ENCODE results near the gene PDZRN3. TPM values are rescaled to one million over a fixed set of nuclear protein-coding genes. Genes with fewer than 3 reads are reported as not detected.

Gene PDZRN3
- total RNA-seq, 1 experiment from 2014 or later = 12.5 TPM

GRCh38 chr3:73407577-73407976, 217.2 kb downstream of the PDZRN3 start:
- Histone ChIP-seq H3K9me3 (no peaks in the 10 kb centered on the region), H3K4me1 (no peaks in the 10 kb centered on the region), H3K27me3 (replicated peaks; ENCODE audit: control insufficient read depth, insufficient read depth, low read length) (no peaks in the 10 kb centered on the region), H3K4me3 (ENCODE audit: low read depth, low read length) (no peak overlapping the region), H3K36me3 (ENCODE audit: control insufficient read depth, insufficient read depth, low read length) (no peaks in the 10 kb centered on the region)
- CTCF ChIA-PET = no interaction called here
- Mint-ChIP-seq H3K4me1 (ENCODE audit: low read depth, unreplicated experiment) (no peaks in the 10 kb centered on the region), H3K4me3 (ENCODE audit: unreplicated experiment) (no peak overlapping the region), H3K36me3 (ENCODE audit: insufficient read depth, unreplicated experiment) (peaks cover 6% of the 10 kb centered on the region), H3K27ac (ENCODE audit: unreplicated experiment) (no peak overlapping the region), H3K9me3 (ENCODE audit: unreplicated experiment) (no peaks in the 10 kb centered on the region), H3K27me3 (ENCODE audit: insufficient read depth, unreplicated experiment) (no peaks in the 10 kb centered on the region)
- intact Hi-C loops (cut with micrococcal nuclease; ENCODE audit: unreplicated experiment) = no loop called here
- no peak for TF ChIP-seq CTCF (IDR thresholded peaks at IDR 0.05; ENCODE audit: insufficient read depth in 1 of 2, low read depth in 1 of 2, low read length in 1 of 2, severe bottlenecking in 1 of 2, unreplicated experiment in 1 of 2)
- BruUV-seq (replicated peaks) = no TSS peak
- DNase-seq = no peak
- POLR2A ChIA-PET = no interaction called here

GRCh38 chr3:73405853-73406252, 218.9 kb downstream of the PDZRN3 start:
- Histone ChIP-seq H3K4me3 (ENCODE audit: low read depth, low read length) (no peak overlapping the region), H3K9me3 (no peaks in the 10 kb centered on the region), H3K4me1 (no peaks in the 10 kb centered on the region), H3K27me3 (replicated peaks; ENCODE audit: control insufficient read depth, insufficient read depth, low read length) (no peaks in the 10 kb centered on the region), H3K36me3 (ENCODE audit: control insufficient read depth, insufficient read depth, low read length) (no peaks in the 10 kb centered on the region)
- CTCF ChIA-PET = no interaction called here
- POLR2A ChIA-PET = no interaction called here
- Mint-ChIP-seq H3K27ac (ENCODE audit: unreplicated experiment) (no peak overlapping the region), H3K36me3 (ENCODE audit: insufficient read depth, unreplicated experiment) (peaks cover 6% of the 10 kb centered on the region), H3K4me1 (ENCODE audit: low read depth, unreplicated experiment) (no peaks in the 10 kb centered on the region), H3K4me3 (ENCODE audit: unreplicated experiment) (no peak overlapping the region), H3K27me3 (ENCODE audit: insufficient read depth, unreplicated experiment) (no peaks in the 10 kb centered on the region), H3K9me3 (ENCODE audit: unreplicated experiment) (no peaks in the 10 kb centered on the region)
- intact Hi-C loops (cut with micrococcal nuclease; ENCODE audit: unreplicated experiment) = no loop called here
- BruUV-seq (replicated peaks) = no TSS peak
- TF ChIP-seq CTCF (IDR thresholded peaks at IDR 0.05; ENCODE audit: insufficient read depth in 1 of 2, low read depth in 1 of 2, low read length in 1 of 2, severe bottlenecking in 1 of 2, unreplicated experiment in 1 of 2) = no peak
- no peak for DNase-seq

GRCh38 chr3:73405000-73405399, 219.7 kb downstream of the PDZRN3 start:
- no peaks in the 10 kb centered on the region for H3K27me3 Mint-ChIP-seq (ENCODE audit: insufficient read depth, unreplicated experiment)
- Histone ChIP-seq H3K27me3 (replicated peaks; ENCODE audit: control insufficient read depth, insufficient read depth, low read length) (no peaks in the 10 kb centered on the region), H3K4me3 (ENCODE audit: low read depth, low read length) (no peak overlapping the region), H3K36me3 (ENCODE audit: control insufficient read depth, insufficient read depth, low read length) (no peaks in the 10 kb centered on the region), H3K4me1 (no peaks in the 10 kb centered on the region), H3K9me3 (no peaks in the 10 kb centered on the region)
- TF ChIP-seq CTCF (IDR thresholded peaks at IDR 0.05; ENCODE audit: insufficient read depth in 1 of 2, low read depth in 1 of 2, low read length in 1 of 2, severe bottlenecking in 1 of 2, unreplicated experiment in 1 of 2) = no peak
- POLR2A ChIA-PET = no interaction called here
- CTCF ChIA-PET = no interaction called here
- H3K36me3 Mint-ChIP-seq (ENCODE audit: insufficient read depth, unreplicated experiment) = peaks cover 6% of the 10 kb centered on the region
- H3K4me1 Mint-ChIP-seq (ENCODE audit: low read depth, unreplicated experiment) = no peaks in the 10 kb centered on the region
- no peaks in the 10 kb centered on the region for H3K9me3 Mint-ChIP-seq (ENCODE audit: unreplicated experiment)
- DNase-seq = no peak
- H3K27ac Mint-ChIP-seq (ENCODE audit: unreplicated experiment) = no peak overlapping the region
- no TSS peak for BruUV-seq (replicated peaks)
- intact Hi-C loops (cut with micrococcal nuclease; ENCODE audit: unreplicated experiment) = no loop called here
- H3K4me3 Mint-ChIP-seq (ENCODE audit: unreplicated experiment) = no peak overlapping the region
